ES-I3 (cell line): ENCODE measurements around the gene SERGEF.
"Not testable (repeated sequence)": the region's sequence is repeated elsewhere in the genome, so short reads cannot be mapped to it uniquely, and the experiment has no call there.

Experiments
- H3K36me3 ChIP-seq: 2 replicates; pipeline ENCODE4 v1.6.1; 2013; ENCODE audit warnings: mild to moderate bottlenecking, low read length, control low read depth, moderate library complexity; ENCODE audit not compliant: insufficient read depth
- H3K4me1 ChIP-seq: 2 replicates; pipeline ENCODE4 v1.6.1; 2013; ENCODE audit warnings: mild to moderate bottlenecking, control low read depth, low read length; ENCODE audit not compliant: insufficient read depth
- H3K9ac ChIP-seq: 2 replicates; pipeline ENCODE4 v1.6.1; 2013; ENCODE audit warnings: low read depth, mild to moderate bottlenecking, low read length, moderate library complexity
- H3K9me3 ChIP-seq: 2 replicates; pipeline ENCODE4 v1.6.1; 2013; ENCODE audit warnings: mild to moderate bottlenecking, low read length, moderate library complexity; ENCODE audit not compliant: control insufficient read depth, insufficient read depth

Gene SERGEF

GRCh38 chr11:17922416-17922788, 90.4 kb downstream of the SERGEF start:
- H3K4me1 ChIP-seq: peaks cover 4% of the 10 kb centered on the region; the same call in 1 of the 2 replicates
- H3K9ac ChIP-seq: no peak overlapping the region
- no peaks in the 10 kb centered on the region for H3K36me3 ChIP-seq
- no peaks in the 10 kb centered on the region for H3K9me3 ChIP-seq

GRCh38 chr11:17921659-17922415, 91.0 kb downstream of the SERGEF start:
- Histone ChIP-seq H3K4me1 (peaks cover 4% of the 10 kb centered on the region; the same call in 1 of the 2 replicates), H3K9me3 (no peaks in the 10 kb centered on the region), H3K36me3 (no peaks in the 10 kb centered on the region), H3K9ac (no peak overlapping the region)

- H3K9ac ChIP-seq: no peak overlapping the region
- H3K36me3 ChIP-seq: no peaks in the 10 kb centered on the region
- H3K9me3 ChIP-seq: no peaks in the 10 kb centered on the region
- peaks cover 4% of the 10 kb centered on the region; the same call in 1 of the 2 replicates for H3K4me1 ChIP-seq
These were observed 94.7 kb downstream of the SERGEF start for GRCh38 chr11:17918049-17918605.

GRCh38 chr11:17917556-17917955, 95.3 kb downstream of the SERGEF start:
- Histone ChIP-seq H3K36me3 (no peaks in the 10 kb centered on the region), H3K4me1 (peaks cover 4% of the 10 kb centered on the region; the same call in 1 of the 2 replicates), H3K9me3 (no peaks in the 10 kb centered on the region), H3K9ac (no peak overlapping the region)

- Histone ChIP-seq H3K36me3 (no peaks in the 10 kb centered on the region), H3K9ac (no peak overlapping the region), H3K4me1 (peaks cover 4% of the 10 kb centered on the region; the same call in 1 of the 2 replicates), H3K9me3 (no peaks in the 10 kb centered on the region)
These were observed 97.2 kb downstream of the SERGEF start for GRCh38 chr11:17915500-17916143.

GRCh38 chr11:17914957-17915356, 97.9 kb downstream of the SERGEF start:
- Histone ChIP-seq H3K4me1 (peaks cover 4% of the 10 kb centered on the region; the same call in 1 of the 2 replicates), H3K9ac (no peak overlapping the region), H3K9me3 (no peaks in the 10 kb centered on the region), H3K36me3 (no peaks in the 10 kb centered on the region)

GRCh38 chr11:17907046-17907445, 105.8 kb downstream of the SERGEF start:
- Histone ChIP-seq H3K4me1 (no peaks in the 10 kb centered on the region), H3K9ac (no peak overlapping the region), H3K9me3 (no peaks in the 10 kb centered on the region), H3K36me3 (no peaks in the 10 kb centered on the region)

GRCh38 chr11:17906436-17906835, 106.4 kb downstream of the SERGEF start:
- Histone ChIP-seq H3K9ac (no peak overlapping the region), H3K36me3 (no peaks in the 10 kb centered on the region), H3K9me3 (no peaks in the 10 kb centered on the region), H3K4me1 (no peaks in the 10 kb centered on the region)

GRCh38 chr11:17905477-17905876, 107.4 kb downstream of the SERGEF start:
- Histone ChIP-seq H3K36me3 (no peaks in the 10 kb centered on the region), H3K4me1 (no peaks in the 10 kb centered on the region), H3K9me3 (no peaks in the 10 kb centered on the region), H3K9ac (no peak overlapping the region)

- Histone ChIP-seq H3K9me3 (no peaks in the 10 kb centered on the region), H3K4me1 (0 out of 2 replicates have a peak, but pooled peaks cover 3% of the 10 kb centered on the region), H3K36me3 (no peaks in the 10 kb centered on the region), H3K9ac (no peak overlapping the region)
These were observed 111.4 kb downstream of the SERGEF start for GRCh38 chr11:17901481-17901880.

GRCh38 chr11:17898782-17899181, 114.1 kb downstream of the SERGEF start:
- Histone ChIP-seq H3K9ac (no peak overlapping the region), H3K4me1 (0 out of 2 replicates have a peak, but pooled peaks cover 3% of the 10 kb centered on the region), H3K36me3 (no peaks in the 10 kb centered on the region), H3K9me3 (no peaks in the 10 kb centered on the region)

GRCh38 chr11:17898071-17898470, 114.8 kb downstream of the SERGEF start:
- H3K36me3 ChIP-seq: no peaks in the 10 kb centered on the region
- 0 out of 2 replicates have a peak, but pooled peaks cover 3% of the 10 kb centered on the region for H3K4me1 ChIP-seq
- no peaks in the 10 kb centered on the region for H3K9me3 ChIP-seq
- no peak overlapping the region for H3K9ac ChIP-seq

GRCh38 chr11:17897495-17897894, 115.4 kb downstream of the SERGEF start:
- Histone ChIP-seq H3K36me3 (no peaks in the 10 kb centered on the region), H3K9ac (no peak overlapping the region), H3K9me3 (no peaks in the 10 kb centered on the region), H3K4me1 (0 out of 2 replicates have a peak, but pooled peaks cover 3% of the 10 kb centered on the region)

GRCh38 chr11:17896496-17897151, 116.2 kb downstream of the SERGEF start:
- not testable (repeated sequence) for H3K4me1 ChIP-seq, H3K9me3 ChIP-seq, H3K9ac ChIP-seq, H3K36me3 ChIP-seq
